ENCODE data around the gene NKX6-2.

DNA sequence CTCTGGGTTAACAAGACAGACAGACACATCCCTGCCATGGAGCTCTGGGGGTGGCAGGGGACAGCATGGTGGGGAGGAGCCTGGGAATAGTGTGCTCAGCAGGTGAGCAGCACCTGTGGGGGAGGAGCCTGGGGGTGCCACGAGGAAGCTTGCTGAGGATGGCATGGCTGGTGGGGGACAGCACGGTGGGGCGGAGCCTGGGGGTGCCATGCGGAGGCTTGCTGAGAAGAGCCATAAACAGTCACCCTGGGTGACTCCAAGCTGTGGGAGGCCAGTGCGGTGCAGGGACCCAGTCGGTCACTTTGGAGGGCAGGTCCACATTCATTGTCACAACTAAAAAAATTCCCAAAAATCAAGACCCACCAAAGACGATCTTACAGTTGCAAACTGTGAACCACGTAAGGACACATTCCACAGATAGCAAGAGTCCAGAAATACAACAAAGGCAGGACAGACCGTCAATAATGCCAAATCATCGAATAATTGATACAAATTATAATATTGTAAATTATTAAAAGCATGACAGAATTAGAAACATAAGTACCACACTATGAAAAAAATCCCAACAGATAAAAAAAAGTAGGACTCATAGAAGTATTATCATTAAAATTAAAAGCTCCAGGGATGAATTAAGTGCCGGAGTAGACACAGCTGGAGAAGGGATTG lies 24.4 kb downstream of the NKX6-2 start:
- TF ChIP-seq, protein P1, sequence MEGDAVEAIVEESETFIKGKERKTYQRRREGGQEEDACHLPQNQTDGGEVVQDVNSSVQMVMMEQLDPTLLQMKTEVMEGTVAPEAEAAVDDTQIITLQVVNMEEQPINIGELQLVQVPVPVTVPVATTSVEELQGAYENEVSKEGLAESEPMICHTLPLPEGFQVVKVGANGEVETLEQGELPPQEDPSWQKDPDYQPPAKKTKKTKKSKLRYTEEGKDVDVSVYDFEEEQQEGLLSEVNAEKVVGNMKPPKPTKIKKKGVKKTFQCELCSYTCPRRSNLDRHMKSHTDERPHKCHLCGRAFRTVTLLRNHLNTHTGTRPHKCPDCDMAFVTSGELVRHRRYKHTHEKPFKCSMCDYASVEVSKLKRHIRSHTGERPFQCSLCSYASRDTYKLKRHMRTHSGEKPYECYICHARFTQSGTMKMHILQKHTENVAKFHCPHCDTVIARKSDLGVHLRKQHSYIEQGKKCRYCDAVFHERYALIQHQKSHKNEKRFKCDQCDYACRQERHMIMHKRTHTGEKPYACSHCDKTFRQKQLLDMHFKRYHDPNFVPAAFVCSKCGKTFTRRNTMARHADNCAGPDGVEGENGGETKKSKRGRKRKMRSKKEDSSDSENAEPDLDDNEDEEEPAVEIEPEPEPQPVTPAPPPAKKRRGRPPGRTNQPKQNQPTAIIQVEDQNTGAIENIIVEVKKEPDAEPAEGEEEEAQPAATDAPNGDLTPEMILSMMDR (IDR thresholded peaks at IDR 0.05; ENCODE audit: low read depth, low read length, missing input control) = no peak
- no peak for TF ChIP-seq TAF1 (conservative IDR thresholded peaks at IDR 0.05)
- TF ChIP-seq HNF4G (IDR thresholded peaks at IDR 0.05) = no peak
- TF ChIP-seq RAD21 (IDR thresholded peaks at IDR 0.05) = no peak
- no peak for TF ChIP-seq GABPA (IDR thresholded peaks at IDR 0.05 in 1 of 2, conservative IDR thresholded peaks at IDR 0.05 in 1 of 2)
- no peak for TF ChIP-seq MAX (IDR thresholded peaks at IDR 0.05)
- no peak for TF ChIP-seq YY1 (IDR thresholded peaks at IDR 0.05)
- no peak for TF ChIP-seq EGR1 (IDR thresholded peaks at IDR 0.05; ENCODE audit: low read depth in 2 of 2)
